GM23338 (cell line): ENCODE data around the gene MEP1A. TPM values are rescaled to one million over a fixed set of nuclear protein-coding genes. Genes with fewer than 3 reads are reported as not detected.
"Not testable (repeated sequence)": the region's sequence is repeated elsewhere in the genome, so short reads cannot be mapped to it uniquely, and the experiment has no call there.

Experiments used
- ATAC-seq: fragments of 200-7000 bp; cut with Tn5 transposase; 3 replicates; pipeline ENCODE4 v1.9.1; 2020
- DNase-seq: peaks from one replicate; pipeline ENCODE4 v3.0.0-alpha.2; 2015; ENCODE audit warnings: low spot score
- H2AFZ ChIP-seq: fragments of 200-600 bp; sonication (generic); 2 replicates; pipeline ENCODE4 v1.8.0; 2016; ENCODE audit warnings: antibody characterized with exemption, mild to moderate bottlenecking, moderate library complexity
- H3F3A ChIP-seq: fragments of 200-600 bp; sonication (generic); replicated peaks from 2 replicates; pipeline ENCODE4 v1.8.0; 2017; ENCODE audit warnings: antibody characterized with exemption, mixed run types, low read depth
- H3K27ac ChIP-seq: fragments of 200-600 bp; sonication (generic); 2 replicates; pipeline ENCODE4 v1.6.1; 2016; ENCODE audit warnings: low read depth
- H3K27me3 ChIP-seq: fragments of 200-600 bp; sonication (generic); 2 replicates; pipeline ENCODE4 v1.8.0; 2016; ENCODE audit warnings: mild to moderate bottlenecking, mixed run types, moderate library complexity; ENCODE audit not compliant: insufficient read depth
- H3K36me3 ChIP-seq: fragments of 200-600 bp; sonication (generic); 2 replicates; pipeline ENCODE4 v1.8.0; 2016; ENCODE audit warnings: mild to moderate bottlenecking; ENCODE audit not compliant: insufficient read depth
- H3K4me1 ChIP-seq: fragments of 200-600 bp; sonication (generic); 2 replicates; pipeline ENCODE4 v1.8.0; 2016; ENCODE audit warnings: mild to moderate bottlenecking, moderate library complexity; ENCODE audit not compliant: insufficient read depth
- H3K4me2 ChIP-seq: fragments of 200-600 bp; sonication (generic); 2 replicates; pipeline ENCODE4 v1.7.1; 2017; ENCODE audit warnings: mixed run types
- H3K4me3 ChIP-seq: fragments of 200-600 bp; sonication (generic); 2 replicates; pipeline ENCODE4 v1.6.1; 2016; ENCODE audit warnings: mixed run types
- H3K79me2 ChIP-seq: fragments of 200-600 bp; sonication (generic); replicated peaks from 2 replicates; pipeline ENCODE4 v1.8.0; 2017; ENCODE audit warnings: mild to moderate bottlenecking; ENCODE audit not compliant: insufficient read depth
- H3K9me2 ChIP-seq: fragments of 200-600 bp; sonication (generic); 2 replicates; pipeline ENCODE4 v1.8.0; 2017; ENCODE audit not compliant: insufficient read depth
- H4K20me1 ChIP-seq: fragments of 200-600 bp; sonication (generic); replicated peaks from 2 replicates; pipeline ENCODE4 v1.8.0; 2017; ENCODE audit warnings: mild to moderate bottlenecking; ENCODE audit not compliant: insufficient read depth
- H3K27ac Mint-ChIP-seq: 2 replicates; pipeline ENCODE4 v1.8.0; 2020; ENCODE audit warnings: inconsistent platforms, mild to moderate bottlenecking, moderate library complexity, mixed read lengths
- H3K27me3 Mint-ChIP-seq: 3 replicates; pipeline ENCODE4 v1.8.0; 2022; ENCODE audit warnings: low read depth, mild to moderate bottlenecking, moderate library complexity, mixed read lengths, inconsistent platforms; ENCODE audit not compliant: insufficient read depth, poor library complexity
- H3K36me3 Mint-ChIP-seq: 3 replicates; pipeline ENCODE4 v1.8.0; 2021; ENCODE audit warnings: low read depth, mild to moderate bottlenecking, inconsistent platforms, moderate library complexity, mixed read lengths
- H3K4me1 Mint-ChIP-seq: 3 replicates; pipeline ENCODE4 v1.8.0; 2020; ENCODE audit warnings: mild to moderate bottlenecking, inconsistent platforms, mixed read lengths
- H3K4me3 Mint-ChIP-seq: 3 replicates; pipeline ENCODE4 v1.8.0; 2021; ENCODE audit warnings: moderate library complexity, mild to moderate bottlenecking, inconsistent platforms, mixed read lengths
- H3K9me3 Mint-ChIP-seq: 3 replicates; pipeline ENCODE4 v1.8.0; 2020; ENCODE audit warnings: moderate library complexity, mild to moderate bottlenecking, inconsistent platforms, mixed read lengths
- CREB1 ChIP-seq: fragments of 250-450 bp; sonication (Bioruptor Pico); IDR thresholded peaks from 2 replicates; pipeline ENCODE4 v1.5.0; 2020; ENCODE audit warnings: low read depth, mild to moderate bottlenecking, moderate library complexity
- CTCF ChIP-seq, 2 experiments: fragments of 200-600 bp in 1 of 2; sonication (generic) in 1 of 2; conservative IDR thresholded peaks; 2 replicates each; pipeline versions ENCODE4 v1.5.1 to v1.6.1; 2016 to 2017; ENCODE audit warnings: antibody characterized with exemption in 2 of 2, low read depth in 2 of 2, mild to moderate bottlenecking in 2 of 2, moderate library complexity in 1 of 2
- ETS1 ChIP-seq: IDR thresholded peaks from 2 replicates; pipeline ENCODE4 v1.6.1; 2016; ENCODE audit warnings: antibody characterized with exemption
- EZH2phosphoT487 ChIP-seq: fragments of 200-600 bp; sonication (generic); IDR thresholded peaks from one replicate; pipeline ENCODE4 v1.8.1; 2018; ENCODE audit warnings: antibody characterized with exemption; ENCODE audit not compliant: unreplicated experiment
- JUNB ChIP-seq: IDR thresholded peaks from one replicate; pipeline ENCODE4 v1.6.1; 2016; ENCODE audit warnings: antibody characterized with exemption; ENCODE audit not compliant: unreplicated experiment
- NANOG ChIP-seq: IDR thresholded peaks from 2 replicates; pipeline ENCODE4 v1.6.1; 2016; ENCODE audit warnings: antibody characterized with exemption, borderline replicate concordance
- POLR2AphosphoS5 ChIP-seq: IDR thresholded peaks from 2 replicates; pipeline ENCODE4 v1.6.1; 2016; ENCODE audit warnings: antibody characterized with exemption, low read depth
- REST ChIP-seq: IDR thresholded peaks from one replicate; pipeline ENCODE4 v1.6.1; 2018; ENCODE audit warnings: antibody characterized with exemption; ENCODE audit not compliant: unreplicated experiment
- STAT1 ChIP-seq: IDR thresholded peaks from one replicate; pipeline ENCODE4 v1.6.1; 2016; ENCODE audit warnings: antibody characterized with exemption; ENCODE audit not compliant: unreplicated experiment
- ZNF114 ChIP-seq: fragments of 250-450 bp; sonication (Bioruptor Pico); IDR thresholded peaks from 2 replicates; pipeline ENCODE4 v1.5.0; 2020; ENCODE audit warnings: mild to moderate bottlenecking, moderate library complexity
- polyA plus RNA-seq: library from polyadenylated mRNA; unstranded; fragments of >200 nt; fragmentation: Nextera tagmentation; extraction: Ambion mirVana; gene quantifications from 2 replicates; pipeline ENCODE4 v1.2.1, GENCODE V29; 2016
- total RNA-seq: library from RNA; depleted of rRNA; stranded (reverse); fragments of >200 nt; shearing (Covaris generic); gene quantifications from 2 replicates; pipeline ENCODE4 v1.2.3, GENCODE V29; 2014

The MEP1A gene
- total and polyA plus RNA-seq, 2 experiments from 2014 or later, result not detected

- TF ChIP-seq REST (no peak), ETS1 (no peak), CTCF (conservative IDR thresholded peaks at IDR 0.05; ENCODE audit: low read depth in 2 of 2) (no peak), CREB1 (CRISPR knock-in tag) (no peak), ZNF114 (no peak)
These were observed 49.6 kb upstream of the MEP1A start (continued) for GRCh38 chr6:46743425-46744158.

GRCh38 chr6:46744159-46744725, 48.9 kb upstream of the MEP1A start:
- not testable (repeated sequence) for H4K20me1 ChIP-seq, H3K9me3 Mint-ChIP-seq, DNase-seq, H3K27me3 ChIP-seq, H3K4me3 Mint-ChIP-seq, H3K79me2 ChIP-seq, H3K27ac ChIP-seq, H2AFZ ChIP-seq, H3K27me3 Mint-ChIP-seq, H3K36me3 ChIP-seq, H3K4me3 ChIP-seq, H3K36me3 Mint-ChIP-seq, H3K4me2 ChIP-seq, ATAC-seq, H3F3A ChIP-seq, H3K27ac Mint-ChIP-seq
- peaks cover 16% of the 10 kb centered on the region; the same call in 2 of the 3 replicates for H3K4me1 Mint-ChIP-seq
- H3K9me2 ChIP-seq, result peaks cover 34% of the 10 kb centered on the region
- H3K4me1 ChIP-seq, result peaks cover 19% of the 10 kb centered on the region

GRCh38 chr6:46745973-46746372, 47.2 kb upstream of the MEP1A start:
- DNase-seq (no peak), ATAC-seq (no peak)
- Mint-ChIP-seq H3K27ac (no peak overlapping the region), H3K4me1 (peaks cover 17% of the 10 kb centered on the region), H3K4me3 (no peak overlapping the region), H3K9me3 (no peaks in the 10 kb centered on the region), H3K36me3 (no peaks in the 10 kb centered on the region), H3K27me3 (peaks cover 1% of the 10 kb centered on the region)
- Histone ChIP-seq H3K27ac (no peak overlapping the region), H3F3A (no peaks in the 10 kb centered on the region), H3K27me3 (no peaks in the 10 kb centered on the region), H3K4me3 (no peak overlapping the region), H3K36me3 (no peaks in the 10 kb centered on the region), H3K4me1 (peaks cover 11% of the 10 kb centered on the region), H3K4me2 (no peak overlapping the region), H3K9me2 (peaks cover 34% of the 10 kb centered on the region), H3K79me2 (no peaks in the 10 kb centered on the region), H4K20me1 (no peaks in the 10 kb centered on the region), H2AFZ (no peak overlapping the region)
- TF ChIP-seq STAT1, result no peak
- TF ChIP-seq NANOG, result no peak
- no peak for TF ChIP-seq JUNB
- no peak for TF ChIP-seq CREB1 (CRISPR knock-in tag)
- no peak for TF ChIP-seq ZNF114
- no peak for TF ChIP-seq ETS1
- TF ChIP-seq REST, result no peak
- no peak for TF ChIP-seq EZH2phosphoT487
- TF ChIP-seq POLR2AphosphoS5, result no peak
